Measurements from ENCODE around the gene AURKAIP1. TPM values are rescaled to one million over a fixed set of nuclear protein-coding genes. Genes with fewer than 3 reads are reported as not detected.

AURKAIP1 gene
- total RNA-seq, 1 experiment from 2014 or later = 196 TPM

GRCh38 chr1:1346501-1346890 is 28.5 kb downstream of the AURKAIP1 start:
- Histone ChIP-seq H3K4me1 (ENCODE audit: insufficient read depth, low read length) (no peaks in the 10 kb centered on the region; the same call in 1 of the 2 replicates), H2BK12ac (ENCODE audit: insufficient read length, low read depth, low read length) (no peak overlapping the region), H3K4ac (ENCODE audit: low read depth, low read length) (no peak overlapping the region), H2BK15ac (ENCODE audit: low read depth, low read length) (no peak overlapping the region), H3K23me2 (ENCODE audit: insufficient read length, low read depth, low read length, poor library complexity, severe bottlenecking) (peaks cover 9% of the 10 kb centered on the region), H3K23ac (ENCODE audit: insufficient read length, low read depth, low read length) (no peak overlapping the region), H3K9ac (ENCODE audit: extremely low read depth, insufficient read length, low read length) (no peak overlapping the region), H3K4me2 (ENCODE audit: insufficient read depth, insufficient read length, low read length) (no peak overlapping the region), H4K8ac (replicated peaks; ENCODE audit: insufficient read length, low read depth, low read length) (no peak overlapping the region), H3K18ac (ENCODE audit: insufficient read length, low read depth, low read length) (no peak overlapping the region), H3K27ac (ENCODE audit: insufficient read length, low read depth, low read length) (no peak overlapping the region), H2BK5ac (ENCODE audit: insufficient read length, low read length) (no peak overlapping the region), H2BK120ac (ENCODE audit: low read depth, low read length, poor library complexity, severe bottlenecking) (no peak overlapping the region), H2AFZ (ENCODE audit: low read length) (no peak overlapping the region), H3K79me1 (ENCODE audit: insufficient read depth, low read depth, low read length, poor library complexity, severe bottlenecking) (peaks cover 13% of the 10 kb centered on the region), H4K5ac (ENCODE audit: insufficient read length, low read depth, low read length) (no peak overlapping the region), H3K14ac (ENCODE audit: insufficient read depth, low read length) (no peak overlapping the region), H3K27me3 (ENCODE audit: insufficient read depth, low read length) (no peaks in the 10 kb centered on the region), H3K79me2 (ENCODE audit: insufficient read depth, low read length) (peaks cover 3% of the 10 kb centered on the region; the same call in 1 of the 2 replicates), H2AK5ac (ENCODE audit: insufficient read length, low read length) (no peak overlapping the region), H3T11ph (ENCODE audit: low read length) (no peak overlapping the region), H2BK20ac (ENCODE audit: low read depth, low read length, poor library complexity, severe bottlenecking) (no peak overlapping the region), H4K91ac (ENCODE audit: insufficient read length, low read depth, low read length) (no peak overlapping the region), H3K56ac (ENCODE audit: insufficient read length, low read depth, low read length) (no peak overlapping the region), H3K9me3 (ENCODE audit: control insufficient read depth, low read depth, low read length) (no peaks in the 10 kb centered on the region), H4K20me1 (ENCODE audit: control insufficient read depth, insufficient read depth, insufficient read length) (peaks cover 3% of the 10 kb centered on the region)
- no peak for TF ChIP-seq CTCF (conservative IDR thresholded peaks at IDR 0.05)
- H3K27ac Mint-ChIP-seq = no peak overlapping the region
- no peaks in the 10 kb centered on the region for H3K27me3 Mint-ChIP-seq (ENCODE audit: low read depth)
- no CpG with 5 or more reads among the region's 10 CpGs for WGBS (ENCODE audit: extremely low coverage, insufficient read length, low lambda C conversion rate)
- H3K9me3 Mint-ChIP-seq = no peaks in the 10 kb centered on the region
- no peak overlapping the region; a peak in 1 of 5 replicates for H3K4me3 Mint-ChIP-seq
- no peak for DNase-seq
- peaks cover 6 to 17% of the 10 kb centered on the region in 2 experiments for H3K4me1 Mint-ChIP-seq
- peaks cover 6 to 8% (median 7%) of the 10 kb centered on the region in 3 experiments; a peak in 6 of 7 replicates for H3K36me3 Mint-ChIP-seq (ENCODE audit: insufficient read depth in 1 of 3, low read depth in 3 of 3)

Data from H9 (cell line).